Measurements from ENCODE around the gene SLC7A6OS. TPM values are rescaled to one million over a fixed set of nuclear protein-coding genes. Genes with fewer than 3 reads are reported as not detected.

Gene SLC7A6OS
- total and polyA plus RNA-seq, 3 experiments from 2014 or later, result 21.8 to 28.2 (median 25.5) TPM

DNA sequence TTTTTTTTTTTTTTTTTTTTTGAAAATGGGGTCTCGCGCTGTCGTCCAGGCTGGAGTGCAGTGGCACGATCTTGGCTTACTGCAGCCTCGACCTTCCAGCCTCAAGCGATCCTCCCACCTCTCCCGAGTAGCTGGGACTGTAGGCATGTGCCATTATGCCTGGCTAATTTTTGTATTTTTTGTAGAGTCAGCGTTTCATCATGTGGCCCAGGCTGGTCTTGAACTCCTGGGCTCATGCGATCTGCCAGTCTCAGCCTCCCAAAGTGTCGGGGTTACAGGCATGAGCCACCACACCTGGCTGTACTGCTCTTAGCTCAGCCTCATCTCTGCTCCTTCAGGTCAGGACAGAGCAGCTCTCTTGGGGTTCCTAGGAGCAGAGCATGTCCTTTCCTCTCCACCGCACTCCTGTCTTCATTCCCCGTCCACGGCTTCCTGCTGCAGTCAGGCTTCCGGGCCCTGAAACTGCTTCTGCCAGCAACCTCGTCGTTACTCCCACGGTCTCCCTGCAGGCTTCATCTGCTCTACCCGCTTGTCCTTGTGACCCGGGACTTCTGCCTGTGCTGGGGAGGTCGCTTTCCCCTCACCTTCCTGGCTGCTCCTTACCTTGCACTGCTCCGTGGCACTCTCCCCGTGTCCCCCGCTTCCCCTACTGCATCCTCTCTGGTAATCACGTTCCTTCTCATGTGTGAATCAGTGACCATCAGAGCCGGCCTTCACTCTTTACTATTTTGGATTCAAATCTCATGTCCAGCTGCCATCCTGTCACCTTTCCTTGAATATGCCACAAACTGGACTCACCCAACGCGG, 38.1 kb upstream of the SLC7A6OS start:
- Histone ChIP-seq H3K36me3 (ENCODE audit: insufficient read depth, low read length) (peaks cover 30% of the 10 kb centered on the region), H3K4me3 (ENCODE audit: low read length) (no peak overlapping the region), H3K9me3 (ENCODE audit: low read length) (no peaks in the 10 kb centered on the region), H3K27me3 (ENCODE audit: insufficient read depth, low read length, poor library complexity, severe bottlenecking) (no peaks in the 10 kb centered on the region), H3K27ac (ENCODE audit: low read depth, low read length) (no peak overlapping the region), H3K4me1 (ENCODE audit: insufficient read depth, low read length) (no peaks in the 10 kb centered on the region)
- CTCF ChIA-PET, result interaction anchor here (0.7 kb wide), 1 partner anchor 428 kb away, joined by 3 read pairs; no protein-coding TSS in a partner anchor
- Mint-ChIP-seq H3K4me3 (peak overlapping the region in 1 of 7 donors; percentile 8), H3K36me3 (peaks cover 12 to 89% (median 17%) of the 10 kb centered on the region in 3 donors), H3K27me3 (no peaks in the 10 kb centered on the region), H3K9me3 (no peaks in the 10 kb centered on the region), H3K4me1 (peaks cover 0 to 15% (median 4%) of the 10 kb centered on the region in 3 donors), H3K27ac (peak overlapping the region in 1 of 8 donors; percentile 12)
- DNase-seq, result no peak
- POLR2A ChIA-PET, result no interaction called here

GRCh38 chr16:68347605-68348004, 36.9 kb upstream of the SLC7A6OS start:
- H3K4me1 Mint-ChIP-seq, result peaks cover 0 to 15% (median 3%) of the 10 kb centered on the region in 3 donors
- peak overlapping the region in 1 of 8 donors; percentile 36 for H3K27ac Mint-ChIP-seq
- Histone ChIP-seq H3K9me3 (ENCODE audit: low read length) (no peaks in the 10 kb centered on the region), H3K27me3 (ENCODE audit: insufficient read depth, low read length, poor library complexity, severe bottlenecking) (no peaks in the 10 kb centered on the region), H3K4me1 (ENCODE audit: insufficient read depth, low read length) (no peaks in the 10 kb centered on the region), H3K27ac (ENCODE audit: low read depth, low read length) (no peak overlapping the region), H3K36me3 (ENCODE audit: insufficient read depth, low read length) (peaks cover 27% of the 10 kb centered on the region), H3K4me3 (ENCODE audit: low read length) (no peak overlapping the region)
- CTCF ChIA-PET, result interaction anchor here (1.0 to 1.2 kb wide), 2 partner anchors 8 to 19 kb away, joined by 3 read pairs; no protein-coding TSS in a partner anchor
- peaks cover 12 to 86% (median 22%) of the 10 kb centered on the region in 3 donors for H3K36me3 Mint-ChIP-seq
- no peaks in the 10 kb centered on the region for H3K27me3 Mint-ChIP-seq
- POLR2A ChIA-PET, result interaction anchor here (1.0 kb wide), 1 partner anchor 13 kb away, joined by 3 read pairs; no protein-coding TSS in a partner anchor
- H3K9me3 Mint-ChIP-seq, result no peaks in the 10 kb centered on the region
- no peak for DNase-seq
- H3K4me3 Mint-ChIP-seq, result no peak overlapping the region

DNA sequence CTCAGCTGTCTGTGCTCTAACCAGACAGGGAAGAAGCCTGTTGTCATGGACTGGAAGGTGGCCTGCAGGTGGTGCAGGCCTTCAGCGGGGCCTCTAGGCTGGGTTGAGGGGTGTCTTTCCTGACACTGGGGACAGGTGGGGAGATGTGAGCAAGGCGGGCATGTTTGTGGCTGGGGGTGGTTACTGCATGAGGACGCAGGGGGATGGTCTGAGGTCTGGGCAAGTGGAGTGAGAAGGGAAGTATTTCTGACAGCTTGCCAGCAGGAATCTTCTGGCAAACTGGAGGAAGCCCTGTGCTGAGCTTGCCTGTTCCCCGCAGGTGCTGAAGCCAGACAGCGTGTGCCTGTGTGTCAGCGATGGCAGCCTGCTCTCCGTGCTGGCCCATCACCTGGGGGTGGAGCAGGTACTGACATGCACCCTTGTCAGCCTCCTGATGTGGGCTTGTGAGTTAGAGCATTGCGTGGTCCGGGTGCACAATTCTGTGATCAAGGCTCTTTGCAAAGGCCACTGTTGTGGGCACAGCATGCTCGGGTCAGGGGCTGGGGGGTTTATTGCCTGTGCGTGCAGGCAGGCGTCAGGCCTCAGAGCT, 36.2 kb upstream of the SLC7A6OS start:
- Mint-ChIP-seq H3K36me3 (peaks cover 12 to 87% (median 22%) of the 10 kb centered on the region in 3 donors), H3K4me3 (no peak overlapping the region), H3K4me1 (peaks cover 0 to 15% (median 3%) of the 10 kb centered on the region in 3 donors), H3K9me3 (no peaks in the 10 kb centered on the region), H3K27me3 (no peaks in the 10 kb centered on the region), H3K27ac (peak overlapping the region in 2 of 8 donors; percentile 36 to 90)
- no peak for DNase-seq
- Histone ChIP-seq H3K27me3 (ENCODE audit: insufficient read depth, low read length, poor library complexity, severe bottlenecking) (no peaks in the 10 kb centered on the region), H3K36me3 (ENCODE audit: insufficient read depth, low read length) (peaks cover 26% of the 10 kb centered on the region), H3K9me3 (ENCODE audit: low read length) (no peaks in the 10 kb centered on the region), H3K4me1 (ENCODE audit: insufficient read depth, low read length) (no peaks in the 10 kb centered on the region), H3K27ac (ENCODE audit: low read depth, low read length) (no peak overlapping the region), H3K4me3 (ENCODE audit: low read length) (no peak overlapping the region)
- CTCF ChIA-PET, result interaction anchor here (1.0 to 1.2 kb wide), 2 partner anchors 9 to 18 kb away, joined by 3 read pairs; no protein-coding TSS in a partner anchor
- POLR2A ChIA-PET, result interaction anchor here (1.0 kb wide), 1 partner anchor 13 kb away, joined by 3 read pairs; no protein-coding TSS in a partner anchor

DNA sequence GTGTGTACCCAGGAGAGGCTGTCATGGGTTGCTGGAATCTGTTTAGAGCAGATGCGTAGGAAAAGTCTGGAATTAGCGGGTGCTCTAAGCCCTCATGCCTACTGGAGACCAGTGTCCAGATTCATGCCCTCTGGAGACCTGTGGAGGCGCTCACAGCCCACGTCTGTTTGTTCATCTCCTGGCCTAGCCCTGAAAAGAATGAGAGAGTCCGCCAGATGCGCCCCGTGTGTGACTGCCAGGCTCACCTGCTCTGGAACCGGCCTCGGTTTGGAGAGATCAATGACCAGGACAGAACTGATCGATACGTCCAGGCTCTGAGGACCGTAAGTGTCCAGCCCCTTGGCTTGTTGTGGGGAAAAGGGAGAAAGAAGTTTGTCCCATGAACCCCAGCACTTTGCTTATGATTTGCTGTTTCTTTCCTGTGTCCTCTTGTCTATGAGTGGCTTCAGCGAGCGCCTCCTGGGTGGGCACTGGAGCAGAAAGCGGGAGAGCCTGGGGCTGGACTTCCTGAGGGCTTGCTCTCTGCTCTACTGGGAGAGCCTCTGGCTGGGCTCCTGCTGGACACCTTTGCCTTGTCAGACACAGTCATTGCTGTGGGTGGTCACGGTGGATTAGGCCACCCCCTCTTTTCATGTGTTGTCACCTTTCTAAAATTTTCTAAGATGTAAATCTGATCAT, 35.4 kb upstream of the SLC7A6OS start:
- ChIA-PET POLR2A (no interaction called here), CTCF (interaction anchor here (2.3 kb wide), 1 partner anchor 82 kb away, joined by 7 read pairs; the partner anchor contains the start of gene SLC7A6)
- Mint-ChIP-seq H3K9me3 (no peaks in the 10 kb centered on the region), H3K4me3 (no peak overlapping the region), H3K27ac (peak overlapping the region in 1 of 8 donors; percentile 90), H3K4me1 (peaks cover 0 to 15% (median 3%) of the 10 kb centered on the region in 3 donors), H3K36me3 (peaks cover 12 to 87% (median 24%) of the 10 kb centered on the region in 3 donors), H3K27me3 (no peaks in the 10 kb centered on the region)
- no peak overlapping the region for H3K4me3 ChIP-seq (ENCODE audit: low read length)
- peaks cover 27% of the 10 kb centered on the region for H3K36me3 ChIP-seq (ENCODE audit: insufficient read depth, low read length)
- no peak overlapping the region for H3K27ac ChIP-seq (ENCODE audit: low read depth, low read length)
- H3K4me1 ChIP-seq (ENCODE audit: insufficient read depth, low read length), result no peaks in the 10 kb centered on the region
- no peaks in the 10 kb centered on the region for H3K9me3 ChIP-seq (ENCODE audit: low read length)
- no peak for DNase-seq
- no peaks in the 10 kb centered on the region for H3K27me3 ChIP-seq (ENCODE audit: insufficient read depth, low read length, poor library complexity, severe bottlenecking)

DNA sequence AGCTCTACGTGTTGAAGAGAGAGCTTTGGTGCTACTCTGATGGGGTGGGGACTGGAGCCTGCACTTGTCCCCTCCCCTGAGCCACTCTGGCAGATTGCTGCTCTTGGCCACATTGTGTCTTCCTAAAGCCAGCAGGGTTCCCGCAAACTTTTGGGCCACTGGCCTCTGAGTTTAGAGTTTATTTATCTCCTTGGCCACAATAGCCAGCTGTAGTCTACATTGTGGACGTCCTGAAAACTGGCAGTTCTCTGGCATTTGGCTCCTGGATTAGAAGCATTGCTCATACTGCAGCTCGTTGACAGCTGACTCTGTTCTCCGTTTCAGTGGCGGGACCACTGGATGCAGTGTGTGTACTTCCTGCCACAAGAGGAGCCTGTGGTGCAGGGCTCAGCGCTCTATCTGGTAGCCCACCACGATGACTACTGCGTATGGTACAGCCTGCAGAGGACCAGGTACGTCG, 34.6 kb upstream of the SLC7A6OS start:
- Histone ChIP-seq H3K4me1 (ENCODE audit: insufficient read depth, low read length) (no peaks in the 10 kb centered on the region), H3K36me3 (ENCODE audit: insufficient read depth, low read length) (peaks cover 29% of the 10 kb centered on the region), H3K27ac (ENCODE audit: low read depth, low read length) (no peak overlapping the region), H3K9me3 (ENCODE audit: low read length) (no peaks in the 10 kb centered on the region), H3K27me3 (ENCODE audit: insufficient read depth, low read length, poor library complexity, severe bottlenecking) (no peaks in the 10 kb centered on the region), H3K4me3 (ENCODE audit: low read length) (no peak overlapping the region)
- H3K27me3 Mint-ChIP-seq, result no peaks in the 10 kb centered on the region
- POLR2A ChIA-PET, result no interaction called here
- CTCF ChIA-PET, result interaction anchor here (2.3 kb wide), 1 partner anchor 81 kb away, joined by 7 read pairs; the partner anchor contains the start of gene SLC7A6
- peaks cover 0 to 15% (median 3%) of the 10 kb centered on the region in 3 donors for H3K4me1 Mint-ChIP-seq
- H3K27ac Mint-ChIP-seq, result peak overlapping the region in 1 of 8 donors; percentile 46
- H3K36me3 Mint-ChIP-seq, result peaks cover 17 to 89% (median 28%) of the 10 kb centered on the region in 3 donors
- no peak overlapping the region for H3K4me3 Mint-ChIP-seq
- DNase-seq, result no peak
- no peaks in the 10 kb centered on the region for H3K9me3 Mint-ChIP-seq

DNA sequence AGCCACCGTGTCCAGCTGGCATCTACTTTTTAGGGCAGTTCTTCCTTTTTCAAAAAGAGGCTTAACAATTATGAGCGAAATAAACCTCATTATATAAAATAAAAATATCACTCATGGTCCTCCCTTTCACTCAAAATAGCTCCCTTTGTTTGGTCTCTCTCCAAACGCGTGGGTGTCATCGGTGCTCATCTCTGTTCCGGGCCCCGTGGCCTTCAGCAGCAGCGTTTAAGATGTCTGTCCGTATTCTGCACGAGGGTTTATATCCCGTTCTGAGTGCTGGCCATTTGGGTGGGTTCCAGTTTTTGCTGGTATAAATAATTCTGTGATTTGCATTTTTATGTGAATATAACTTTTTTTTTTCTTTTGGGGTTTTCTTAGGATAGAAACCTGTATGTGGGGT, 33.5 kb upstream of the SLC7A6OS start:
- peaks cover 34% of the 10 kb centered on the region for H3K36me3 ChIP-seq (ENCODE audit: insufficient read depth, low read length)
- H3K36me3 Mint-ChIP-seq, result peaks cover 14 to 90% (median 32%) of the 10 kb centered on the region in 3 donors

DNA sequence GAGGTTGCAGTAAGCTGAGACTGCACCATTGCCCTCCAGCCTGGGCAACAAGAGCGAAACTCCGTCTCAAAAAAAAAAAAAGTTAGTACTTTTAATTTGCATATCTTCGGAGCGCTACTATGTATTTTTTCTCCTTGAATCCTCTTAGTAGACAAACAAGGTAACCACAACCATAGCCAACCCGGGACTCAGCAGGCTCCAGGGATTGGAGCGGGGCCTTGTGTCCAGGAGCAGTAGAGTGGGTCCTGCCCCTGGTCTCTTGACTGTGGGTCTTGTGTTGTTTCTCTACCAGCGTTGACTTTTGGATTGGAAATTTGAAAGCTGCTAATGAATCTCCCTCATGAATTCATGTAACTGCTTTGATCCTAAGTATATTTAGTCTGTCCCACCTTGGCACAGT, 32.4 kb upstream of the SLC7A6OS start:
- Mint-ChIP-seq H3K36me3 (peaks cover 12 to 90% (median 31%) of the 10 kb centered on the region in 3 donors), H3K27ac (peak overlapping the region in 1 of 8 donors; percentile 15), H3K4me3 (no peak overlapping the region), H3K27me3 (no peaks in the 10 kb centered on the region), H3K4me1 (peaks cover 0 to 15% (median 3%) of the 10 kb centered on the region in 3 donors), H3K9me3 (no peaks in the 10 kb centered on the region)
- Histone ChIP-seq H3K27me3 (ENCODE audit: insufficient read depth, low read length, poor library complexity, severe bottlenecking) (no peaks in the 10 kb centered on the region), H3K4me1 (ENCODE audit: insufficient read depth, low read length) (no peaks in the 10 kb centered on the region), H3K9me3 (ENCODE audit: low read length) (no peaks in the 10 kb centered on the region), H3K4me3 (ENCODE audit: low read length) (no peak overlapping the region), H3K27ac (ENCODE audit: low read depth, low read length) (no peak overlapping the region), H3K36me3 (ENCODE audit: insufficient read depth, low read length) (peaks cover 43% of the 10 kb centered on the region)
- ChIA-PET POLR2A (interaction anchor here (0.7 kb wide), 1 partner anchor 536 kb away, joined by 3 read pairs; no protein-coding TSS in a partner anchor), CTCF (interaction anchor here (1.1 kb wide), 1 partner anchor 14 kb away, joined by 3 read pairs; no protein-coding TSS in a partner anchor)
- no peak for DNase-seq

More for the DNA sequence above, 33.5 kb upstream of the SLC7A6OS start:
- Histone ChIP-seq H3K27ac (ENCODE audit: low read depth, low read length) (no peak overlapping the region), H3K27me3 (ENCODE audit: insufficient read depth, low read length, poor library complexity, severe bottlenecking) (no peaks in the 10 kb centered on the region), H3K4me1 (ENCODE audit: insufficient read depth, low read length) (no peaks in the 10 kb centered on the region), H3K4me3 (ENCODE audit: low read length) (no peak overlapping the region), H3K9me3 (ENCODE audit: low read length) (no peaks in the 10 kb centered on the region)
- Mint-ChIP-seq H3K9me3 (no peaks in the 10 kb centered on the region), H3K4me3 (no peak overlapping the region), H3K4me1 (peaks cover 0 to 15% (median 3%) of the 10 kb centered on the region in 3 donors), H3K27ac (no peak overlapping the region), H3K27me3 (no peaks in the 10 kb centered on the region)
- no peak for DNase-seq
- CTCF ChIA-PET, result interaction anchor here (1.1 to 2.3 kb wide), 3 partner anchors 15 to 80 kb away, joined by 3 to 7 read pairs (median 3); partner anchors contain the start of gene SLC7A6
- POLR2A ChIA-PET, result interaction anchor here (0.6 kb wide), 1 partner anchor 600 kb away, joined by 3 read pairs; no protein-coding TSS in a partner anchor
